Inflammatory macrophage treated with lipopolysaccharide for 1 hour (primary cell): Measurements from ENCODE around the gene KPTN.
A peak's percentile ranks its signal among the peaks of the same experiment; 100 is the strongest.

Source experiments
- DNase-seq, 2 donors: peaks; one replicate each; pipeline ENCODE4 v3.0.0-alpha.2; 2020 to 2022

KPTN gene

DNA sequence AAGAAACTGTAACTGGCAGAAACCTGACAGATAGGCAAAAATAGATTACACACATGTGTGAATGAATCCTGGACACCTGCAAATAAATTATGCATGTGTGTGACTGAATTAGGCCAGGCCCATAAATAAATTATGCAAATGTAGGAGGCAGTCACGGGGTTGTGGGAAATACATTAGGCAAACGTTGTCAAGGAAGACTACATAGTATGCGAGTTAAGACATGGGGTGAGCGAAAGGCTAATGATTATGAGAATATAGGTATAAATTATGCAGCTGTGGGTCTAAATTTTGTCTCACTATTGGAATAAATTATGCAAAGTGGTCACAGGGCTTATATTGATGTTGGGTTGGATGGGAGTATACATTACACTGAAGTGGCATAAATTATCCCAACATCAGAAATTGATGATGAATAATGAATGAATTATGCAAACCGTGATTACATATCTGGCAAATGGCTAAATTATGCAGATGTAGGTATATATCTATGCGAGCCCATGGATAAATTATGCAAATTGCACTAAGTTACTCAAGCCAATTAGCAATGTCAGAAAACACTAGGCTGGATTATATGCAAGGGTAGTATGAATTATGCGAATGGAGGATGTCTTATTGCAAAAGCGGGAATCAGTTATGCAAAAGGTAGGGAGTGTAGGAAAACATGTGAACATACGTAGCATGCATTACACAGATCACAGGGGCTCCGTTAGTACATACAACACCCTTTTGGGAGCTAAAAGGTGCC, 19.2 kb downstream of the KPTN start:
- no peak for DNase-seq

DNA sequence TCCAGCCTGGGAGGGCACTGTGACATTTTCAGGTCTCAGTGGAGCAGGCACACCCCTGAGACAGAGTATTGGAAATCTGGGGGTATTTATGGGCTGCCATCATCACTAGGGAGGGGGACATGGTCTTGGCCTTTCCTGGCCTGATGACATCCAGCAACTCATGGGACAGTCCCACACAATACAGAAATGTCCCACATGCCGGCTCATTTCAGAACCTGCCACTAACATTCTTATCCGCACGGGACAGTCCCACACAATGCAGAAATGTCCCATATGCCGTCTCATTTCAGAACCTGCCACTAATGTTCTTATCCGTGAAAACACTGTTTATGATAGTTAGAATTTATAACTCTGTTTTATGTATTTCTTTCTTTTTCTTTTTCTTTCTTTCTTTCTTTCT, 22.1 kb downstream of the KPTN start:
- no peak for DNase-seq

DNA sequence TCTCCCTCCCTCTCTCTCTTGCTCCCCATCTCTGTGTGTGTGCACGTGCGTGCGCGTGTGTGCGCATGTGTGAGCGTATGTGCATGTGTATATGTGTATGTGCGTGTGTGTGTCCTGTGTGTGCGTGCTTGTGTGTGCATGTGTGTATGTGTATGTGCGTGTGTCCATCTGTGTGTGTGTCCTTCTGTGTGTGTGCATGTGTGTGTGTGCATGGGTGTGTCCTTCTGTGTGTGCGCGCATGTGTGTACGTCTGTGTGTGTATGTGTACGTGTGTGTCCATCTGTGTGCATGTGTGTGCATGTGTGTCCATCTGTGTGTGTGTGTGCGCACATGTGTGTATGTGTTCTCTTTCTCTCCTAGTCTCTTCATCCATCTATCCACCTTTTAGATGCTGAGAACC, 24.5 kb downstream of the KPTN start:
- no peak for DNase-seq

DNA sequence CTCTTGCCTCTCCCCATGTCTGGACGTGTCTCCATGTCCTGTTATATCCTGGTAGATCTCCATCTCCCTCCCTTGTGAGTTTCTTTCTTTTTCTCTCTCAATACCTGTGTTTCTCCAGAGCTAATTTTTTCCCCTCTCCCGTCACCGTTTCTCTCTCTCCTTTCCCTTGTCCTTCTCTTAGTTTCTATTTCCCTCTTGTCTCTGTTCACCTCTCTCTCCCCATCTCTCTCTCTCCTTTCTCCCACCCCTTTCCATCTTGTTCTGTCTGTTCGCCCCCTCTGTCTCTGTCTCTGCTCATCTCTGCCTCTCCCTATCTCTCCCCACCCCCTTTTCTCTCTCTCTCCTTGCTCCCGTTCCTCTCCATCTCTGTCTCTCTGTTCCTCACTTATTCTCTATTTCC, 25.3 kb downstream of the KPTN start:
- DNase-seq = no peak

DNA sequence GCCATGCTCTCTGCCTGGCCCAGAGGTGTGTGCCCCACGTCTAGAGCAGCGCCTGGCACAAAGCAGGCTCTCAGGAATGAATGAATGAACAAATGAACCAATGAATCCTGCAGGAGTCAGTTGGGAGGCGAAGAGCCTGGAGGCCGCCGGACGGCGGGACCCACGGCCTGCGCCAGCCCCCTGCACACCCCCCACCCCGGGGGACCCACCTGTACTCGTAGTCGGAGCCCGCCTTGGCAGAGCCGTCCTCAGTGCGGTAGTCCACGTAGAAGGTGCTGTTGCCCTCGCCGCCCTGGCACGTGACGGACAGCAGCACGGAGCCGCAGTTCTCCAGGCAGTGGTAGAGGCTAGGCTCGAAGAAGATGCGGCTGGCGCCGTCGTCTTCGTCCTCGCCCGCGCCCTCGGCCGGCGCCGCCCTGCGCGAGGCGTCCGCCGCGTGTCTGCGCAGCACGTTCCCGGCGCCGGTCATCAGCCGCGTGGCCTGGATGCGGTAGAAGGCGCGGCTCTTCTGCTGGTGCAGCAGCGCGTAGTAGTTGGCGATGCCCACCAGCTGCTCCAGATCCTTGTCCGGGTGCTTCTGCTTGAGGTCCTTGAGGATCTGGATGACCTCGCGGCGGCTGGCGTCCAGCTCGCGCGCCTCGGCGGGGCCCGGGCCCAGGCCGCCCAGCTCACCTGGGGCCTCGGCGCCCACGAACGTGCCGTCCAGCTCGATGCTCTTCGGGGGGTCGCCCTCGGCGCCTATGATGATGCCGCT, 27.1 kb downstream of the KPTN start:
- no peak for DNase-seq

DNA sequence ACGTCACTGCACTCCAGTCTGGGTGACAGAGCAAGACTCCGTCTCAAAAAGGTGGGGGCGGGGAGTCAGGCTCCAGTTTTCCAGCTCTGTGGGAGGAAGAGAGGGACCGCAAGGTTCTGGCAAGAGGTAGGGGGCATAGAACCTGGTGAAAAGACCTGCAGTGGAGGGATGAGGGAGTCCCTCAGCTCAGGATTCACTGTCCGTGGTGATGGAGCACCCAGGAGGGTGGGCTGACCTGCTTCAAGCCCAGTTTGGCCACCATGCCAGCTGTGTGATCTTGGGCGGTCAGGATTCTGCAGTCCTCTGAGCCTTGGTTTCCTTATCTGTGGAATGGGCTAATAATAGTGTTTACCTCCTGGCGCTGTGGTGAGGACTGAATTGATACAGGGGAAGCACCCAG, 33.5 kb downstream of the KPTN start:
- no peak for DNase-seq

DNA sequence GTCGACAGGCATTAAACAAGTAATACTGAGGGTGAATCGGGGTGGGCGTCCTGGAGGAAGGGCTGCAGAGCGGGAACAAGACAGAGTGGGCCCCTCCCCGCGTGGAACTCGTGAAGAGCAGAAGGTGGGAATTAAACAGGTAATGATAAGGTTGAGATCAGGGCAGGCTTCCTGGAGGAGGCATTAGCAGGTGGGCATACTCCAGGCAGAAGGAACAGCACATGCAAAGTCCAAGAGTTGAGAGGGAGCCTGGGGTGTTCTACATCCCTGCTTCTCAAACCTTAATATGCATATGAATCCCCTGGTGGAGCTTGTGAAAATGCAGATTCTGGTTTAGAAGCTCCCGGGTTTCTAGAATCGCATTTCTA, 35.7 kb downstream of the KPTN start:
- DNase-seq = no peak

DNA sequence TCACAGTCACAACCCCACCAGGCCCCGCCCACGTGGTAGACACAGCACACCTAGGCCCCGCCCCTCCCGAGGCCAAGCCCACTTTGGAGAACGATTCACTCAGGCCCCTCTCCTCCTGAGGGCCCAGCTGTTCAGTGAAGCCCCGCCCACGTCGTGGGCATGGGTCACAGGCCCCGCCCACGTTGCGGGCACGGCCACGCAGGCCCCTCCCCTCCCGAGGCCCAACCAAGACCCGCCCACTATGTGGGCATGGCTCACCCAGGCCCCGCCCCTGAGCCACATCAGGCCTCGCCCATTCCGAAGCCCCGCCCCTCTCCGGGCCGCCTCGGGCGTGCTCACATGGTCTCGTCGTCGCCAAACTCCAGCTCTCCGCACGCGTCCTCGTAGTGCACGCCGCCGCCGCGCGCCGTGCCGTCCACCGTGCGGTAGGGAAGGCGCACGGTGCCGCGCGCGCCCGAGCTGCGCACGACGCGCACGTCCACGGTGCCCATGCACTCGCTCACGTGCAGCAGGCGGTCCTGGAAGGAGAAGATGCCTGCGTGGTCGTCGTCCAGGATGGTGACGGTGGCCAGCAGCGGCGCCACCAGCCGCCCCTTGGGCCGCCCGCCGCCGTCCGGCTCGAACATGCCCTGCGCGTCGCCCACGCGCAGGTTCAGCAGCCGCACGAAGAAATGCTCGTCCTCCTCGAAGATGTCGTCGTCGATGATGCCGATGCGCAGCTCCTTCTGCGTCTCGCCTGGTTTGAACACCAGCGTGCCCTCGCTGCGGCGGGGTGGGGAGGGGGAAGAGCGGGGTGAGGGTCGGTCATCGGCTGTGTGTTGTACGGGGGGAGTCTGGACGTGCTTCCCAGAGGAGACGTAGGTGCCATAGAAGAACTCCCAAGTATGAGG, 36.3 kb downstream of the KPTN start:
- DNase-seq = peak; percentile 40 to 62

DNA sequence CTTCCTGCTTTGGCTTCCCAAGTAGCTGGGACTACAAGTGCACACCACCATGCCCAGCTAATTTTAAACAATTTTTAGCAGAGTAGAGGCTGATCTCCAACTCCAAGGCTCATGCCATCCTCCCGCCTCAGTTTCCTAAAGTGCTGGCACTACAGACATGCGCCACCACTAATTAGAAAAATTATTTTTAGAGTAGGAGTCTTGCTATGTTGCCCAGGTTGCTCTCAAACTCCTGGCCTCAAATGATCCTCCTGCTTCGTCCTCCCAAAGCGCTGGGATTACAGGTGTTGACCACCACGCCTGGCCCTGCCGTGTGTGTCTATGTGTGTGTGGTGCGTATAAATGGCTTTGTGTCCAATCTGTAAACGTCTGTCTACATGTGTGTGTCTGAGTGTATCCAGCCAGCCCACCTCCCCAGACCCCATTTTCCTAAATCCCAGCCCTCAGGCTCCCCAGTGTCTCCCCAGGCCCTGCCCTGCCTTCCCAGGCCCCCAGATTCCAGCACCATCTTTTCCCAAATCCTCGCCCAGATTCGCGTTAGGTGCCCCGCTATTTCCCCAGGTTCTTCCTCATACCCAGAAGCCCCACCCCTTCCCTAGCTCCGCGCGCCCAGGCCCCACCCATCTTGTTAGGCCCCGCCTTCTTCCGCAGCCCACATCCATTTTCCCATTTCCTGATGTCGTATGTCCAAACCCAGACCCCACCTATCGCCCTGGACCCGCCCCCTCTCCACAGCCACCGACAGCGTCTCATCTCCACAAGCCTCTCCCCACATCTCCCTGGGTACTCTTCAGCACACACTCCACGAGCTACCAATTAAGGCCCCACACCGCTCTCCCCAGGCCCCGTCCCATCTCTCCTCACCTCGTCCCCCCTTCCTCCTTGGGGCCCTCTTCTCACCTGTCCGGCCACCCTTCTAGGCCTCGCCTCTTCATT, 37.2 kb downstream of the KPTN start:
- peak; percentile 35 to 55 for DNase-seq

DNA sequence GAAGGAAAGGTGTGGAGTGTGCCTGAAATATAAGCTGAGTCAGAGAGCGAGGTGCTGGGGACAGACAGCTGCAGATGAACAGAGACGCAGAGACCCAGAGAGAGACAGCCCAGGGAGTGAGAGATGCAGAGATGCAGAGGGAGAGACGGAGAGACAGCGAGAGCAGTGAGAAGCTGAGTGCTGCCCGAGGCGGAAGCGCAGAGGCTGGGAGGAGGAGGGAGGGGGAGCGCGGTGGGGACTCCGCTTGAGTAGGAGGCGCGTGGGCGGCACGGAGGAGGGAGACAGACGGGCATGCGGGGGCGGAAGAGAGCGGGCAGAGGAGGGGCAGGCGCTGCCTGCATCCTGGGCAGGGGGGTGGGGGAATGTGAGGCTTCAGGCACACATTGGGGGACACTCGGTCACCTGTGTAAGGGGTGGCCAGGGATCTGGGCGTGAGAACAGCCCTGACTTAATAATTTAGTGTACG, 38.0 kb downstream of the KPTN start:
- peak in 1 of 2 donors; percentile 21 for DNase-seq

DNA sequence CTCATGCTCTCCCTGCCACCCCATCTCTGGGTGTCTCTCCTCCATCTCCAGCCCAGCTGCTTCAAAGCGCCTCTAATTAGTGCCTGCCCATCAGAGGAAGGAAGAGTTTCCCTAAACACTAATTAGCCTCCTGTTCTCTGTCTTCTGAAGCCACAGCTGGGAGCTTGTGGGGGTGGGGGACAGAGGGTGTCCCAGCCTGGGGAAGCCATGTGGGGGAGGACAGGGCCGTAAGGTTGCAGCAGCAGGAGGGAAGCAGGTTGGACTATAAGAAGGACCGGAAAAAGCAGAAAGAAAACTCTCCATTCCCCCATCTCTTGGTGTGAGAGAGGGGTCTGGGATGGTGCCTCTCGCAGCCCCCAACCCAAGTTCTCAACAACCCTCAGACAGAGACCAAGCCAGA, 38.5 kb downstream of the KPTN start:
- DNase-seq = no peak

DNA sequence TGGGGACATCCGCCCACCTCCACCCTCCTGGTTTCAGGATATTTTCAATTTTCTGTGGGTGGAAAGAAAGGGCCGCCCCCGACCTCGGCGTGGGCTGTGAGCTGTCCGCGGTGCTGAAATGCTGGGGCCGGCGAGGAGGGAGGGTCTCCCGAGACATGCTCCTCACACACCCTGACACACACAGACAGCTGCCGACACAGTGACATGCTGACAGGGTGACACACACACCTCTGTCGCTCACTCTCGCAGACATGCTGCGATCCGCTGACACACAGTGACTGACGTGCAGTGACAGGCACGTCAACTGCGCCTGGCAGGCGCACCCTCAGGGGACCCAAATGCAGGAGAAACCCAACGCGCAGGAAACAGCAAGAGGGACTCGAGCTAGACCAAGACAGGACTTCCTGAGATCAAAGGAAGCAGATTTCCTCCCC, 39.6 kb downstream of the KPTN start:
- no peak for DNase-seq

DNA sequence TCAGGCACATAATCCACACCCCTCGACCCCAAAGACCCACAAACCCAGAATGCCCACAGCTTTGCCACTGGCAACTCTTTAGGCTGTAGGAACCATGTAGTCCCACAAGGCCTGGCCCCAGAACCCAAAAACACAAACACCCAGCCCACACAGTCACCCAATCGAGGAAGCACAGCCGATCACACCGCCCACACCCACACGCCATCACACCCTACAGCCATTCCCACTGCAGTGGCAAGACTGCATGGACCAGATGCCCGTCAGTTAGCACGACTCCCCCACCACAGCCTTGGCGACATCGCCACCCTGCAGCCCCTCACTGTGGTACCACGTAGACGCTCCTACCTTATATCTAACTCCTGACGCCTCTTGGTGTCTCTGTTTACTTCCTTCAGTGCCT, 40.7 kb downstream of the KPTN start:
- no peak for DNase-seq

DNA sequence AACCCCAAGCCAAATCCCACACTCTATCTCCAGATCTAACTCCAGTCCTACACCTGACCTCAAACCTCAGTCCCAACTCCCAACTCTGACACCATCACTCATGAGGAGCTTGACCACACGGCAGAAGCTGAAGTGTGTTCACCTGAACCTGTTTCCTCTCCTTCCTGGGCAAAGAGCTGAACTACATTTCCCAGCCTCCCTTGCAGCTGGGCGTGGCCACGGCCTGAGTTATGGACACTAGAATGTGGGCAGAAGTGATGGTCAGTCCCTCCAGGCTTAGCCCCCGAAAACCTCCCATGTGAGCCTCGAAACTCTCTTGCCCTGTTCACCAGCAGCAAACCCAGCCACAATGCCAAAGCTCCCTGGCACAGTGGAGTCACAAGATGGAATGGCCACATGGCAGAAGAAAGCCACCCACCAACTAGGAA, 45.2 kb downstream of the KPTN start:
- no peak for DNase-seq

DNA sequence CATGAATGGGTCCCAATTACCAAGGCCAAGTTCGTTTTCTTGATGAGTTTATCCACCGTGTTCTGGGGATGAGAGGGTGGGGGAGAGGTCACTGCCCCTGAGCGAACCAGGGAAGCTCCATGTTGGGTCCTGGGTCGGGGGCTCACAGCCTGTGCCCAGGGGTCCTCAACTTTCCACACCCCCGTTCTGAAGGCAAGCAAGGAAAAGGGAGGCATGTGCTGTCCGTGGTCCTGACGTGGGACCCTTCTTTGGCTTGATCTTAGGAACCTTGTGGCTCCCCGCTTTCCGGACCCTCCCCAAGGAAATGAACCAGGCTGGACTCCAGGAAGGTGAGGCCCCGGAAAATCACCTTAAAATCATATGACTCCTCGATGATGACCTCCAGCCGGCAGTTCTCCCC, 46.5 kb downstream of the KPTN start:
- no peak for DNase-seq

DNA sequence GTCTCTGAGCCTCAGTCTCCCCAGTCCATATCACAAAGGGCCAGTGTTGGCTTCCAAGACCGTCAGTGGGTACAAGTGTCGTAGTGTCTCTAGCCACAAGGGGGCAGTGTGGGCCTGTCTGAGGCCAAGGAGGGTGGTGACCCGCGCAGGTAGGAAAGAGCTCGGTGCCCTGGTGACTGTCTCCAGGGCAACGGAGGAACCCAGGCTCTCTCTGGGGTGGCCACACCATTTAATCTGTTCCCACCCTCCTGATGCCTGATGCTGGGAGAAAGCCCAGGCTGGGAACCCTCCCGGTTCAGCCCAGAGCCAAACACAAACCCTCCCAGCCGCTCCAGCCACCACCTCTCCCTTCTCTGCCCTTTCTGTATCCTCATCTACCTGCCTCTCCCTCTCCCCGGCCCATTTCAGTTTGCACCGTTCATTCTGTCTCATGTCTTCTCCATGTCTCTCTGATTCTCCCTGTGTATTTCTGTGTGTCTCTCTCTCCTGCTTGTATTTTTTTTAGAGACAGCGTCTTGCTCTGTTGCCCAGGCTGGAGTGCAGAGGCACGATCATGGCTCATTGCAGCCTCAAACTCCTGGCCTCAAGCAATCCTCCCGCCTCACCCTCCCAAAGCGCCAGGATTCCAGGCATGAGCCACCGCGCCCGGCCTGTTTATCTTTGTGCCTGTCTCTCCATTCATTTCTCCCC, 47.2 kb downstream of the KPTN start:
- peak; percentile 37 to 91 for DNase-seq

DNA sequence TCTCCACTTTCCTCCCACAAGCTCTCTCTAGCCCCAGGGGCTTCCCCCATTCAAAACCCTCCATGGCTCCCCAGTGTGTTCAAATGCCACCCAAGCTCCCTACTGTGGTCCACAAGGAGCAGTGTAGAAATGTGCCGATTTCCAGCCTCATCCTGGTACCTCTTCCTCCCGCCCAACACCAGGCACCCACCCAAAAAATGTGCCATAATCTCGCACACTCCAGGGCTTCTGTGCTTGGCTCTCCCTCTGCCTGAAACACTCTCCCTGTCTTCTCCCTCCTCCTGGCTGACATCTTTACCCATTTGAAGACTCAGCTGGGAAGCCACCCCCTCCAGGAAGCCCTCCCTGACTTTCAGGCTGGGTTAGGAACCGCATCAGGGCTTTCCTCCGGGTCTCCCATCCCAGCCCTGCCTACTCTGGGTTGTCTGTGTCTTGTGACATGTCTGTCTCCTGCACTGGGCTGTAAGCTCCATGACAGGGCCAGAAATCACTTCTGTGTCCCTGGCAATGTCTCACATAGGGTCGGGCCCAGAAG, 48.1 kb downstream of the KPTN start:
- no peak for DNase-seq

DNA sequence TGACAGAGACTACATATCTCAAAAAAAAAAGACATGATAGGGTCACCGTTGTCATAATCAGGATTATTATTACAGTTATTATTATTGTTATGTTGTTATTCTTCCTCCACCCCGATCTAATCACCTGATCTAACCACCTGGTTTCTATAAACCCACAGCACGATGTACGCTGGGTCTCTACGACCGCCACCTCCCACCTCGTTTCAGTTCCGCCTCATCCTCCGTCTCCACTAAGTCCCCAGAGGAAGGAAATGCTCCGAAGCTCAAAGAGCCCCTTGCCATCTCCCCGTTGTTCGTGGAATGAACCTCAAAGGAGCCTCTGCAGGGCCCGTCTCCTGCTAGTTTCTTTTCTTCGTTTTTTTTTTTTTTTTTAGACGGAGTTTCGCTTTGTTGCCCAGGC, 48.8 kb downstream of the KPTN start:
- DNase-seq = no peak

DNA sequence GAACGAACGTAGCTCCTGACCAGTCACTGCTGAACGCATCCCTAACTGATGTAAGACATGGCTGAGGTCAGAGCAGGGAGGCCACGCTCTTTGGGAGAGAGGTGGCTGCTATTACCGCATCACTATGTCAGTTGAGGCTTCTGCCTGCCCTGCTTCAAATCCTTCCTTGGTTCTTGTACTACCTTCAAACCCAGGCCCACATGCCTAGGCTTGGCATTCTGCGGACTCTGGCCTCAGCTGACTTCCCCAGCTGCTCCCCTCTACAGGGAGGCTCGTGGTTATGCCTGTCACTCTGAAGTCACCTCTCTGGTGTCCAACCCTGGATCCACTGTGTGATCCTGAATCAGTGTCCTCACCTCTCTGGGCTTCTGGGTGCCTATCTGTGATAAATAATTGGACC, 49.9 kb downstream of the KPTN start:
- no peak for DNase-seq

DNA sequence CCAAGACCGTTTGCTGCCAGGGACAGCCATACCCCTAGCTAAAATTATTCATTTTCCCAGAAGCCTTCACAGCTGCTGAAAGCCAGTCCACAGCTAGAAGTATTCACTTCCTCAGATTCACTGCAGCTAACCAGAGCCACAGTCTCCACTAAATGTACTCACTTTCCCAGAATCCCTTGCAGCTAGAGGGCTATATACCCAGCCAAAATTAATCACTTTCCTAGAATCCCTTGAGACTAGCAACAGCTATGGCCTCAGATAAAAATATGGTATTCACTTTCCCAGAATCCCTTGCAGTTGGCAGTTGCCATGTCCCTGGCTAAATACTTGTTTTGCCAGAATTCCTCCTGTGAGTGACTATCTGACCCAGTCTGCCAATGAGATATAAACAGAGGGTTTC, 50.9 kb downstream of the KPTN start:
- DNase-seq = no peak

DNA sequence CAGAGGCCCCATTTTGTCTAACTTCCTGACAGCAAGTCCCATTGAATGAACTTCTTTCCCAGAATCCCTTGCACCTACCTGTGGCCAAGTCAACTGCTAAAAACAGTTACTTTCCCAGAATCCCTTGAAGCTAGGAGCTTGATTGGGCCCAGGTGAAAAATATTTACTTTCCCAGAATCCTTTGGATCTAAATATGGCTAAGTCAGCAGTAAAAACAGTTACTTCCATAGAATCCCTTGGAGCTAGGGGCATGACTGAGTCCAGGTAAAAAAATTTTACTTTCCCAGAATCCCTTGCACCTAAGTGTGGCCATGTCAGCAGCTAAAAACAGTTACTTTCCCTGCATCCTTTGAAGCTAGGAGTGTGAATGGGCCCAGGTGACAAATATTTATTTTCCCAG, 51.5 kb downstream of the KPTN start:
- no peak for DNase-seq
